Fibroblast of peridontal ligament (primary cell): ENCODE data around the gene RNF186.
"Not testable (repeated sequence)": the region's sequence is repeated elsewhere in the genome, so short reads cannot be mapped to it uniquely, and the experiment has no call there.

Source experiments
- DNase-seq: peaks from one replicate; pipeline ENCODE4 v3.0.0-alpha.2; 2010; ENCODE audit errors: extremely low read depth

The RNF186 gene

GRCh38 chr1:19824541-19824940 lies 9.5 kb upstream of the RNF186 start:
- no peak for DNase-seq

- DNase-seq, result no peak
These were observed 9.0 kb upstream of the RNF186 start for GRCh38 chr1:19824036-19824435.

GRCh38 chr1:19819701-19820100 lies 4.6 kb upstream of the RNF186 start:
- no peak for DNase-seq

GRCh38 chr1:19818324-19818723 lies 3.2 kb upstream of the RNF186 start:
- no peak for DNase-seq

DNA sequence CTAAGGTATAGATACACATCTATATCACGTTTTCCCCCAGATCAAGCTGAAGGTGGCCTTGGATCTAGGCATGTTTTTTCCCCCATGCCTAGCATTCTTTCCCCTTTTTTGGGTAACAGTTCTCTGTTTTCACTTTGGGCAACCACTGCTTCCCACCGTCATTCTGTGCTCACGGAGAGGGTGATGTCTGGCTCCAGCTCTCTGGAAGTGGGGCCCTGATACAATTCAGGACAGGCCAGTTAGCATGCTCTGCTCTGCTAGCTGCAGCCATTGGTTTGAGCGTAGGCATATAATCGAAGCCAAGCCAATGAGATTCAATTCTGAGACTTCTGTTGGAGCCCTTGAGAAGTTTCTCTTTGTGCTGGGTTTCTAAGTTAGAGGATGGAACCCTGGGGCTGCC lies 2.1 kb upstream of the RNF186 start:
- DNase-seq, result no peak

GRCh38 chr1:19816737-19817086 lies 1.6 kb upstream of the RNF186 start:
- not testable (repeated sequence) for DNase-seq

- DNase-seq, result no peak
These were observed 986 bp upstream of the RNF186 start for GRCh38 chr1:19815801-19816736.

- DNase-seq, result no peak
These were observed 830 bp downstream of the RNF186 start for GRCh38 chr1:19814244-19814661.

GRCh38 chr1:19813643-19813960 lies 1.5 kb downstream of the RNF186 start:
- no peak for DNase-seq

- DNase-seq, result no peak
These were observed 2.0 kb downstream of the RNF186 start for GRCh38 chr1:19812875-19813642.

DNA sequence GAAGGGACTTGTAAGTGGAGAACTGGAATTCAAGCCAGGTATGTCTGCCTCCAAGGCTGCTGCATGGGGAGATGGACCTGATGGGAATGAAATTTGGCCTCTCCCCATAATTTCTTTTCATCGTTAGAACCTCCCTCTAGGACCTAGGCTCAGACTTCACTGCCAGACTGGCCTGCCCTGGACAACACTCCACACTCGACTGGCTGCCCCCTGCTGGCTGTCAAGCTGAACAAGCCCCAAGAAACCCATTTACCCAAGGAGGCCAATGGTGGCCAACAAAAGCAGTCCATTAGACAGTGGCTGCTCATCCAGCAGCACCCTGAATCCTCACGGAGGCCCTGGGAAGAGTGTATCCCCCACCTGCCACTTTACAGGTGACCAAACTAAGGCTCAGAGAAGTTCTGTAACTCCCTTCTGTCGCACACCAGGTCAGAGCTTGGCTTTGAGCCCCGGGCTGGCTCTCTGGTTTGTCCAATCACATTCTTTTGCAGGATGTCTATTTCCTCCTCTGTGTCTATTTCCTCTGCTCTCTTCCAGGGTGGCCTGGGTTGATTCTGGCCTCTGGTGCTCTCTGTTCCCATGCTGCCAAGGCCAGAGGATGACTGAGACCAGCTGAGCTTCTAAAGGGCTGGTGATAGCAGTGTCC lies 3.8 kb downstream of the RNF186 start:
- peak; percentile 45 for DNase-seq

DNA sequence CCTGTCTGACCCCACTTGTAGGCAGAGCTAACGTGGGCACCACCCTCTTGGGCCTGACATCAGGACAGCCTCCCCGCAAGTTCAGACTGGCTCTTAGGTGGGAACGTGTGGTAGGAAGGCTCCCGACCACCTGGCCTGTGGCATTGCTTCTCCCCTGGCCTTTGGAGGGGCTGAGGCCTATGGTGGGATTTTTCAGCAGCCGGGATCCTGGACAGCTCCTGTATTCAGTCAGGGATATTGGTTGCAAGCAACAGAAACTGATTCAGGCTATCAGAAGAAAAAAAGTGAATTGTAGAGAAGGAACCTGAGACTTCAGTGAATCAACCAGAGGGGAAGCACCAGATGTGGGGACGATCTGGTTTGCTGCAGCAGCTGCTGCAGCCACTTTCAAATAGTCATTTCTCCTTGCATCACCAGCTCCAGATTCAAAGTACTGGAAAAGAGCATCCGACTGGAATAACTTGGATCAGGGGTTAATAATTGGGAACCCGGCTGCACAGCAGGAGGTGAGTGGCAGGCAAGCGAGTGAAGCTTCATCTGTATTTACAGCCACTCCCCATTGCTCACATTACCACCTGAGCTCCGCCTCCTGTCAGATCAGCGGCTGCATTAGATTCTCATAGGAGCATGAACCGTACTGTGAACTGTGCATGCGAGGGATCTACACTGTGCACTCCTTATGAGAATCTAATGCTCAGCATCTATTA lies 5.9 kb downstream of the RNF186 start:
- DNase-seq, result no peak

DNA sequence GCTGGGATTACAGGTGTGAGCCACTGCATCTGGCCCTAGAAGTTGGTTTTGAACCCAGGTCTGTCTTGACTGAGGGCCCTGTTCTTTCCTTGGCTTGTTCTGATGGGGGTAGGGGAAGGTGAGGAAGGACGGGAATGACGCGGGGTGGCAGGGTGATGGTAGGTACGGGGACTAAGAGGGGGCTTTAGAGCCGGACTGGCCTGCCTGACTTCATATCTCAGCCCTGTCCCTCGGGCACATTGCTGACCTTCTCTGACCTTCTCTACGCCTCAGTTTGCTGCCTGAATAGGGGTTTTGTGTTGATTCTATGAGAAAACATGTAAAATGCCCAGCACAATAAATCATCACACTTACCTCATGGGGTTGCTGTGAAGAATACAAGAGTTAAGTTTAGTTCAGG lies 6.7 kb downstream of the RNF186 start:
- DNase-seq, result no peak

DNA sequence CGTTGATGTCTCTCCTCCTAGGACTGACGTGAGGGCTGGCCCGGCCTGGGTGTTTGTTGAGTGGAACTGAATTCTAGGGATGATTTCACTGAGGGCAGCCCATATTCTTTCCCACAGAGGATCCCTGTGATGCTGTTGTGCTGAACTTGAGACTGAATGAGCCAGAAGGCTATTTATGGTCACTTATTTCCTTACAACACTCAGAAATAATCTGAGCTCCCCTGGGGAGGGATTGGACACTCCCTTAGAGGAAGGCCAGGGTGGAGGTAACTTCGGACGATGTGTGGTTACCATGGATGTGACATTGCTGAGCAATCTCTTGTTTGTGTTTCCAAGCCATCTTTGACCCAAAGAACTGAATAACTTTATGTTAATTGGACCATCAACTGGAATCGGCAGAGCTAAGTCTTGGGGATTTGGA lies 10.2 kb downstream of the RNF186 start:
- peak; percentile 73 for DNase-seq

DNA sequence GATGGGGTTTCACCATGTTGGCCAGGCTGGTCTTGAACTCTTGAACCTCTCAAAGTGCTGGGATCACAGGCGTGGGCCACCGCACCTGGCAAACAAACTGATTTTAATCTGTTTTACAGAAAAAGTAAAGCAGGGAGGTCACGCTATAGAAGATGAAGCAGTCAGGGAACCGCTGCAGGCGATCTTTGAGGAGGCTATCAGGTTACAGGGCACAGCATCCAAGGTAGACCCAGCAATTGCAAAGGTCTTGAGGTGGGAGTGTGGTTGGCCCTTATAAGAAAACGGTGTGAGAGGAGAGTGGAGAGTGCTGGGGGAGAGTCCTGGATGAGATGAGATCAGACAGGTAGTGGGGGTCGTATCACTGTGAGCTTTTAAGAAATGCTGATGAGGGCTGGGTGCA lies 12.8 kb downstream of the RNF186 start:
- DNase-seq, result no peak

DNA sequence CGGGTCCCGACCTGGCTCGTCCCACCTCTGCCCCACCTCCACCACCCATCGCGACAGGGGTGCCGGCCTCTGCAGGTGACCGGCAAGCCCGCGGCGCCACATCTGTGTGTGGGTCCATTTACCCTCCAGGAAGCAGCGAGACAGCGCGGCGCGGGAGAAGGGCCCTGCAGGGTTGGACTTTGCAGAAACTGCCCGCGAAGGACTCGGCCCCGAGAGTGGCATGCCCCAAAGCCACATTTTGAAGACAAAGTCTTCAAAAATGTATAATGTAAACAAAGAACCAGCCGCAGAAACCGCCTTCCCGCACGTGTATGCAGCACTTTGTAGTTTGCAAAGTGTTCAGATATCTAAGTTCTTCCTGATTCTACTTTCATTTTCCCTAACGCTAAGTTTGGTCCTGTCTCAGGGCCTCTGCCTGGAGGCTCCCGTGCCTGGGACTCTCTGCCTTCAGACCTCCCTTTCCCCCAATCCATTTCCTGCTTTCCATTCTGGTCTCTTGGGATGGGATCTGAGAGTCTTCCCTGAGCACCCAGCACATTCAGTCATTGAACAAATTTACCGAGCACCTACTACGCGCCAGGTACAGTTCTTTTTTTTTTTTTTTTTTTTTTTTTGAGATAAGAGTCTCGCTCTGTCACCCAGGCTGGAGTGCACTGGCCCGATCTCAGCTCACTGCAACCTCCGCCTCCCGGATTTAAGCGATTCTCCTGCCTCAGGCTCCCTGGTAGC lies 14.8 kb downstream of the RNF186 start:
- peak; percentile 91 for DNase-seq

DNA sequence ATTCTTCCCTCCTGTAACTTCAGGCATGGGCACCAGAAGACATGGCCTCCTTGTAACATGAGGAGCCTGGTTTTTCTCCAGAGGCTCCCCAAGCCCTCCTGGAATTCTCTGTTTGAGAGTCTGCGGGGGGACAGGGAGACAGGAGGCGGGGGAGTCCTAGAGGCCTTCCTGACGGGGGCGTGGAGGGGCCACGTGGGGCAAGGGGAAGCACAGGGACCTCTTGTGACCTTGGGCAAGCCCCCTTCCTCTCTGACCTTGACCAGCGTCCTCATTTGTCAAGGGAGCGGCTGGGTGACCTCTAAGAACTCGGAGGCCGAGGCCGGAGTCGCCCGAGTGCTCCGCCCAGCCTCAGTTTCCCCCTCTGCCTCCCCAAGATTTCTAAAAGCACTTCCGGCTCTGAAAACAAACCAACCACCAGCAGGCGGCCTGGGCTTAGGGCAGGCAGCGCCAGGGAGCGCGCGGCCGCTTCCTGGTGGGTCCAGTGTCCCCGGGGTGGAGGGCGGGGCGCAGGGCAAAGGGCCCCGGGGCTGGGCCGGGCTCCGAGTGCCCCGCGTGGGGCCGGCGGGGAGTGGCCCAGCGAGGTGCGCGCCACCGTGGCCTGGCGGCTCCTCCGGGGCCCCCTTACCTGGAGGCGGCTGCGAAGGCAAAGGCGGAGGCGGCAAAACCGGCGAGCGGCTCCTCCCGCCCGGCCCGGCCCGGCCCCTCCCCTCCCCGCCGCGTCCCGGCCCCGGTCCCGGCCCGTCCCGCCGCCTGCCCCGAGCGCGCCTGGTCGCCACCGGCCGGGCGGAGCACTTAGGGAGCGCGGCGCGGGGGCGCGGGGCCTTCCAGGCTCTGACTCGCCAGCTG lies 15.6 kb downstream of the RNF186 start, which contains the start of gene TMCO4:
Gene TMCO4 (minus strand): TSS at position 687 of the 846 bp plus-strand sequence. CDS start 19,158 bp downstream, outside the sequence.
- peak; percentile 42 for DNase-seq

GRCh38 chr1:19798486-19799229 lies 16.4 kb downstream of the RNF186 start:
- no peak for DNase-seq

GRCh38 chr1:19797827-19798226 lies 17.3 kb downstream of the RNF186 start:
- no peak for DNase-seq
